ENCODE data around the gene PHLDB2.

The PHLDB2 gene

DNA sequence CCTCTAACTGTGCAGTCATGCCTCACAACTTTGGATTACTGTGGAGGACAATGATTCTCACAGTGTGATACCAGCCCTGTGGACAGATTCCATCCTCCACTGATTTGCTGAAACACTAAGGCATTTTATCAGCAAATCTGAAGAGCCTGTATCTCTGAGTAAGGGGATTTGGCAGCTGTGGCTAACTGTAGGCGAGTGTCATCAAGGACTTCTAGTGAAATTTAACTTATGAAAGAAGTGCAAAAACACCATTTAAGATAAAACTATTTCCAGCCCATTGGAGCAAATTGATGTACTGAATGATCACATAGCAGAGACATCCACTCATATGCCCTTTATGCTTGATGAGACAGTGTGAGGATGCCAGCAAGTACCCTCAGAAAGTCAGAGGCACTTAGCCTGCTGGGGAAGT is 161.6 kb downstream of the PHLDB2 start:
- no peak for ATAC-seq

More for the DNA sequence above, 161.6 kb downstream of the PHLDB2 start:
- TF ChIP-seq ARNTL (CRISPR knock-in tag; IDR thresholded peaks at IDR 0.05; ENCODE audit: borderline replicate concordance, low read depth) (no peak), ISL1 (CRISPR knock-in tag; IDR thresholded peaks at IDR 0.05) (peak; percentile 10; the same call in 1 of the 2 replicates)
